AG04450 (cell line): Measurements from ENCODE around the gene PLPP4. TPM values are rescaled to one million over a fixed set of nuclear protein-coding genes. Genes with fewer than 3 reads are reported as not detected.

Source experiments
- CTCF ChIA-PET: fragments of 300-600, 350-600 bp; formaldehyde crosslinking; extraction: SDS; loops from one replicate; lab custom pipeline; 2022; ENCODE audit warnings: antibody characterized with exemption, inconsistent platforms; lab: Charles Lee
- POLR2A ChIA-PET: fragments of 350-600 bp; formaldehyde crosslinking; extraction: SDS; loops from one replicate; lab custom pipeline; 2021; ENCODE audit warnings: antibody characterized with exemption, inconsistent platforms; lab: Yijun Ruan, JAX
- DNase-seq: peaks from one replicate; pipeline ENCODE4 v3.0.0-alpha.2; 2011; ENCODE audit warnings: low read depth, low spot score
- H3K27ac ChIP-seq: one replicate; pipeline ENCODE4 v1.5.1; 2012; ENCODE audit warnings: low read depth, low read length, control low read depth
- H3K27me3 ChIP-seq: one replicate; pipeline ENCODE4 v1.6.0; 2012; ENCODE audit warnings: low read length; ENCODE audit not compliant: control insufficient read depth, insufficient read depth
- H3K4me3 ChIP-seq: 2 replicates; pipeline ENCODE4 v1.5.1; 2011; ENCODE audit warnings: mild to moderate bottlenecking, low read depth, low read length, control low read depth
- H3K9me3 ChIP-seq: 2 replicates; pipeline ENCODE4 v1.5.1; 2012; ENCODE audit warnings: low read length; ENCODE audit not compliant: control insufficient read depth, insufficient read depth
- CTCF ChIP-seq: IDR thresholded peaks from 2 replicates; pipeline ENCODE4 v1.5.1; 2011; ENCODE audit warnings: low read depth, low read length, control low read depth, inconsistent platforms
- polyA plus RNA-seq: library from polyadenylated mRNA; depleted of rRNA; stranded (reverse); fragments of >200 nt; gene quantifications from 2 replicates; pipeline ENCODE4 v1.2.3, GENCODE V29; 2011

PLPP4 gene
- polyA plus RNA-seq, 1 experiment, result not detected

- POLR2A ChIA-PET, result no interaction called here
- H3K27ac ChIP-seq, result no peak overlapping the region
These were observed 61.0 kb downstream of the PLPP4 start for GRCh38 chr10:120517881-120518484.

GRCh38 chr10:120521880-120522279 lies 64.9 kb downstream of the PLPP4 start:
- no peak overlapping the region for H3K4me3 ChIP-seq
- H3K27me3 ChIP-seq, result no peaks in the 10 kb centered on the region
- ChIA-PET POLR2A (no interaction called here), CTCF (no interaction called here)
- DNase-seq, result no peak
- no peak for TF ChIP-seq CTCF
- H3K27ac ChIP-seq, result no peak overlapping the region
- H3K9me3 ChIP-seq, result peaks cover 30% of the 10 kb centered on the region

More at GRCh38 chr10:120517881-120518484, 61.0 kb downstream of the PLPP4 start:
- TF ChIP-seq CTCF, result no peak
- CTCF ChIA-PET, result interaction anchor here (0.6 kb wide), 1 partner anchor 49 kb away, joined by 6 read pairs; no protein-coding TSS in a partner anchor
- Histone ChIP-seq H3K27me3 (no peaks in the 10 kb centered on the region), H3K4me3 (no peak overlapping the region), H3K9me3 (peaks cover 38% of the 10 kb centered on the region)
- DNase-seq, result no peak

- ChIA-PET CTCF (no interaction called here), POLR2A (no interaction called here)
- DNase-seq, result no peak
- H3K9me3 ChIP-seq, result peaks cover 20% of the 10 kb centered on the region
- no peak overlapping the region for H3K27ac ChIP-seq
- no peak overlapping the region for H3K4me3 ChIP-seq
- H3K27me3 ChIP-seq, result no peaks in the 10 kb centered on the region
- TF ChIP-seq CTCF, result no peak
These were observed 70.7 kb downstream of the PLPP4 start for GRCh38 chr10:120527691-120528090.

GRCh38 chr10:120530699-120531098 lies 73.7 kb downstream of the PLPP4 start:
- ChIA-PET CTCF (no interaction called here), POLR2A (no interaction called here)
- H3K4me3 ChIP-seq, result no peak overlapping the region
- no peak for TF ChIP-seq CTCF
- H3K9me3 ChIP-seq, result peaks cover 11% of the 10 kb centered on the region
- no peaks in the 10 kb centered on the region for H3K27me3 ChIP-seq
- no peak for DNase-seq
- no peak overlapping the region for H3K27ac ChIP-seq

- no peak for DNase-seq
- Histone ChIP-seq H3K27ac (no peak overlapping the region), H3K27me3 (no peaks in the 10 kb centered on the region), H3K4me3 (no peak overlapping the region), H3K9me3 (peaks cover 16% of the 10 kb centered on the region; the same call in 1 of the 2 replicates)
- TF ChIP-seq CTCF, result no peak
- ChIA-PET POLR2A (no interaction called here), CTCF (no interaction called here)
These were observed 81.1 kb downstream of the PLPP4 start for GRCh38 chr10:120538091-120538490.
